HEK293 (cell line): ENCODE results near the gene CD274.

Source experiments
- CTCF ChIA-PET: fragments of 350-600 bp; formaldehyde crosslinking; extraction: SDS; loops from one replicate; lab custom pipeline; 2021; ENCODE audit warnings: antibody characterized with exemption; lab: Yijun Ruan, JAX
- POLR2A ChIA-PET: fragments of 300-600 bp; formaldehyde crosslinking; extraction: SDS; loops from one replicate; lab custom pipeline; 2020; ENCODE audit warnings: antibody characterized with exemption, inconsistent platforms; lab: Yijun Ruan, JAX
- H3K27ac ChIP-seq: fragments of 200-500 bp; sonication (Bioruptor generic); 2 replicates; pipeline ENCODE4 v1.5.1; 2014; ENCODE audit warnings: low read depth, low read length, control low read depth, inconsistent platforms; ENCODE audit errors: extremely low read depth
- H3K36me3 ChIP-seq, 2 experiments: fragments of 200-500 bp in 1 of 2; sonication (Bioruptor generic) in 1 of 2; 1 replicate in 1 of 2; 2 replicates in 1 of 2; pipeline ENCODE4 v1.5.1; 2014 to 2017; ENCODE audit warnings: inconsistent platforms in 2 of 2, low read length in 2 of 2; ENCODE audit not compliant: control insufficient read depth in 2 of 2, insufficient read depth in 1 of 2
- H3K4me1 ChIP-seq: fragments of 200-500 bp; sonication (Bioruptor generic); 2 replicates; pipeline ENCODE4 v1.5.1; 2014; ENCODE audit warnings: mild to moderate bottlenecking, low read length, inconsistent platforms; ENCODE audit not compliant: control insufficient read depth, insufficient read depth
- H3K4me3 ChIP-seq: 2 replicates; pipeline ENCODE4 v1.5.1; 2011; ENCODE audit warnings: low read depth, mild to moderate bottlenecking, control low read depth, low read length, moderate library complexity
- H3K9me3 ChIP-seq: fragments of 200-500 bp; sonication (Bioruptor generic); 2 replicates; pipeline ENCODE4 v1.5.1; 2014; ENCODE audit warnings: low read depth, low read length, inconsistent platforms; ENCODE audit not compliant: control insufficient read depth, insufficient read depth
- AEBP2 ChIP-seq: fragments of 450-650 bp; formaldehyde crosslinking; IDR thresholded peaks from 2 replicates; pipeline ENCODE4 v1.5.1; 2016; ENCODE audit warnings: missing biosample characterization, missing genetic modification characterization, borderline replicate concordance
- ATF2 ChIP-seq: fragments of 450-650 bp; formaldehyde crosslinking; IDR thresholded peaks from 2 replicates; pipeline ENCODE4 v1.5.1; 2016; ENCODE audit warnings: missing biosample characterization, missing genetic modification characterization, low read depth
- HOXA7 ChIP-seq: sonication (generic); formaldehyde crosslinking; IDR thresholded peaks from 2 replicates; pipeline ENCODE4 v1.8.1; 2022; ENCODE audit warnings: missing genetic modification reagents, borderline replicate concordance
- HOXC10 ChIP-seq: sonication (generic); formaldehyde crosslinking; IDR thresholded peaks from 2 replicates; pipeline ENCODE4 v1.8.1; 2023; ENCODE audit warnings: mild to moderate bottlenecking, missing genetic modification reagents
- MYNN ChIP-seq: fragments of 450-650 bp; formaldehyde crosslinking; IDR thresholded peaks from 2 replicates; pipeline ENCODE4 v1.5.1; 2016; ENCODE audit warnings: missing biosample characterization, missing genetic modification characterization, borderline replicate concordance
- REST ChIP-seq: fragments of 450-650 bp; formaldehyde crosslinking; IDR thresholded peaks from 2 replicates; pipeline ENCODE4 v1.5.1; 2016; ENCODE audit warnings: missing biosample characterization, missing genetic modification characterization
- YY1 ChIP-seq: fragments of 450-650 bp; formaldehyde crosslinking; IDR thresholded peaks from 2 replicates; pipeline ENCODE4 v1.5.1; 2018; ENCODE audit warnings: missing biosample characterization, missing genetic modification characterization
- ZFP41 ChIP-seq: fragments of 450-650 bp; formaldehyde crosslinking; IDR thresholded peaks from 2 replicates; pipeline ENCODE4 v1.5.1; 2016; ENCODE audit warnings: missing biosample characterization, missing genetic modification characterization, borderline replicate concordance
- ZNF223 ChIP-seq: fragments of 450-650 bp; formaldehyde crosslinking; IDR thresholded peaks from 2 replicates; pipeline ENCODE4 v1.5.1; 2016; ENCODE audit warnings: missing biosample characterization, missing genetic modification characterization
- ZNF266 ChIP-seq: fragments of 450-650 bp; formaldehyde crosslinking; IDR thresholded peaks from 2 replicates; pipeline ENCODE4 v1.5.1; 2016; ENCODE audit warnings: missing biosample characterization, missing genetic modification characterization, low read depth
- ZNF274 ChIP-seq, 2 experiments: fragments of 200-500 bp in 1 of 2; fragments of 450-650 bp in 1 of 2; sonication (Bioruptor generic) in 1 of 2; formaldehyde crosslinking in 1 of 2; IDR thresholded peaks; 2 replicates each; pipeline versions ENCODE4 v1.5.1 to v1.6.1; 2014 to 2016; ENCODE audit warnings: borderline replicate concordance in 1 of 2, inconsistent platforms in 1 of 2, low read length in 1 of 2, missing biosample characterization in 1 of 2, missing genetic modification characterization in 1 of 2
- ZNF292 ChIP-seq: fragments of 450-650 bp; formaldehyde crosslinking; IDR thresholded peaks from 2 replicates; pipeline ENCODE4 v1.5.1; 2016; ENCODE audit warnings: low read depth, missing biosample characterization, missing genetic modification characterization, borderline replicate concordance
- ZNF513 ChIP-seq: fragments of 450-650 bp; IDR thresholded peaks from 2 replicates; pipeline ENCODE4 v1.5.1; 2018; ENCODE audit warnings: missing biosample characterization, missing genetic modification characterization
- ZNF518A ChIP-seq: fragments of 450-650 bp; formaldehyde crosslinking; conservative IDR thresholded peaks from 2 replicates; pipeline ENCODE4 v1.5.1; 2016; ENCODE audit warnings: low read depth, missing biosample characterization, missing genetic modification characterization
- ZNF660 ChIP-seq: fragments of 450-650 bp; IDR thresholded peaks from 2 replicates; pipeline ENCODE4 v1.5.1; 2018; ENCODE audit warnings: missing biosample characterization, mild to moderate bottlenecking, missing genetic modification characterization
- ZSCAN30 ChIP-seq: fragments of 450-650 bp; IDR thresholded peaks from 2 replicates; pipeline ENCODE4 v1.5.1; 2018; ENCODE audit warnings: missing biosample characterization, mild to moderate bottlenecking, missing genetic modification characterization, moderate library complexity
- ZSCAN5A ChIP-seq: fragments of 450-650 bp; formaldehyde crosslinking; IDR thresholded peaks from 2 replicates; pipeline ENCODE4 v1.5.1; 2016; ENCODE audit warnings: missing biosample characterization, missing genetic modification characterization

The CD274 gene

GRCh38 chr9:5516453-5517220 lies 66.3 kb downstream of the CD274 start:
- Histone ChIP-seq H3K4me3 (no peak overlapping the region), H3K36me3 (no peaks in the 10 kb centered on the region), H3K9me3 (no peaks in the 10 kb centered on the region), H3K4me1 (no peaks in the 10 kb centered on the region), H3K27ac (no peak overlapping the region)
- ChIA-PET CTCF (interaction anchor here (0.7 kb wide), 2 partner anchors 8 to 28 kb away, joined by 3 to 4 read pairs; no protein-coding TSS in a partner anchor), POLR2A (no interaction called here)
- no peak for TF ChIP-seq ZNF266 (tag by site-specific recombination)
- no peak for TF ChIP-seq ATF2 (tag by site-specific recombination)
- TF ChIP-seq YY1 (tag by site-specific recombination) = no peak
- TF ChIP-seq ZNF274 (IDR thresholded peaks at IDR 0.05; ENCODE audit: low read length) = no peak
- no peak for TF ChIP-seq ZNF274 (tag by site-specific recombination; IDR thresholded peaks at IDR 0.05; ENCODE audit: borderline replicate concordance)
- TF ChIP-seq ZFP41 (tag by site-specific recombination) = no peak
- no peak for TF ChIP-seq REST (tag by site-specific recombination)
- no peak for TF ChIP-seq MYNN (tag by site-specific recombination)
- no peak for TF ChIP-seq ZNF513
- TF ChIP-seq ZNF660 (tag by site-specific recombination) = no peak
- TF ChIP-seq ZNF292 = no peak
- TF ChIP-seq ZSCAN30 = no peak

- H3K27ac ChIP-seq = no peak overlapping the region
- CTCF ChIA-PET = no interaction called here
- POLR2A ChIA-PET = no interaction called here
- TF ChIP-seq HOXA7 (no peak), ZNF223 (tag by site-specific recombination) (no peak), ZSCAN5A (tag by site-specific recombination) (no peak), AEBP2 (tag by site-specific recombination) (no peak), ZNF518A (tag by site-specific recombination) (no peak), HOXC10 (no peak)
Measured at GRCh38 chr9:5518171-5518936, 68.0 kb downstream of the CD274 start.

More at GRCh38 chr9:5518171-5518936, 68.0 kb downstream of the CD274 start:
- Histone ChIP-seq H3K4me3 (no peak overlapping the region), H3K4me1 (no peaks in the 10 kb centered on the region), H3K36me3 (no peaks in the 10 kb centered on the region), H3K9me3 (no peaks in the 10 kb centered on the region)
